COLO829 (cell line): ENCODE measurements around the gene ATF6.

ENCODE experiments used
- DNase-seq: peaks from one replicate; pipeline ENCODE4 v3.0.0; 2012; ENCODE audit warnings: low spot score

Gene ATF6

DNA sequence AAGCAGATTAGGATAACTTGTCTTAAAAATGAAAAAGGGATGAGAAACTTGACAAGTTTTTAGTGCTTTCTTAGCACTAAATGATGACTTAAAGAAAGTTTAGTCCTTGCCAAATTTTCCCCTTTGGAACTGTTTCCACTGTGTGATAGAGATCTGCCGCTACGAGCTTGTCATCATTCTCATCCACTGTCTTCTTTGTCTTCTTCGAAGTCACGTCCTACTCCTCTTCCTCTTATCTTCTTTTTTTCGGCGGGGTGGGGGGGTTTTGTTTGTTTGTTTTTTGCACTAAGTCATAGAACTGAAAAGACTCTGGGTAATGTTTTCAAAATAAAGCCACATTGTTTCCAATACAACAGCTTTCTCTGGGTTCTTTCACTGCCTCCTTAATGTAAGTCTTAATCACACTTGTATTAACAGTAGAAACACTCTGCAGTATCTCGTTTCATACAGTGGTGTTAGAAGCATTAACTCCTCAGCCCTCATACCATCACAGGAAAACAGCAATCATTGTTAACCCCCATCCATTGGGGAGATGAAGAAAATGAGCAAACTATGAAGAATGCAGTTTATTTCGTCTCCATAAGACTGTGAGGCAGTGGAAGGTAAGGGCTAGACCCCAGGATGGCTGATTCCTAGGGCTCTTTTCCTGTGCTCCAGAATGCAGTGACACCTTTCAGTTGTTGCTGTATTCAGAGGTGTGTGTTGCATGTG lies 175.8 kb downstream of the ATF6 start:
- DNase-seq = no peak

DNA sequence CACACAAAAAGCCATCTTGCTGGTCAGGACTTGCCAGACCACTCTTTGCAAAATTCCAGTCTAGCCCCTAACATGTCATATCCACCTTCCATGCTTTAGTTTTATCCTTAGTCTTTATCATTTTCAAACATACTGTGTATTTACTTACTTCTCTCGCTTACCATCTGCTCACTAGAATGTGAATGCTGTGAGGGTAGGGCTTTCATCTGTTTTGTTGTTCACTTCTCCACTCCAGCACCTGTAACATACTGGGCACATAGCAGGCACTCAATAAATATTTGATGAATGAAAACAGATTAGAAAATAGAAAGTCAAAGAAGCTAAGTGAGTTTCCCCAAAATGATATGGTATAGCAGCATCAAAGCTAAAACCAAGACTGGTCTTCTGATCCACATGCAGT lies 177.6 kb downstream of the ATF6 start:
- DNase-seq = no peak

DNA sequence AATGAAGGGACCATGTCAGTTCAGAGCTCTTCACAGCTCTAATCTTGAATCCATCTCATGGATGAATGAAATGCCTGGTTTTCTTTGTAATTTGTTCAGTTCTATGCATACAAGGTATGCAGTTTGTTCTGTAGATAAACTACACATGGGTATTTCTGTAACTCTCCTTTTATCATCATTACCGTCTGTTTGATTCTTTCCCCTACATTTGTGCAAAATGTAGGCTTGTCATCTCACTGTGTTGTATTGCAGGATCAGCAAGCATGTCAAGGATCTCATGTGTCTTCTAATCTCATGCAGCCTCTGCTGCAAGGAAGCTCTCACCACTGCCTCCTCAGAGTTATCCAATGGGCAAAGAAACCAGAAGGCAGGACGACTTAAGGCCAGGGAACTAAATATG lies 178.3 kb downstream of the ATF6 start:
- DNase-seq = no peak

DNA sequence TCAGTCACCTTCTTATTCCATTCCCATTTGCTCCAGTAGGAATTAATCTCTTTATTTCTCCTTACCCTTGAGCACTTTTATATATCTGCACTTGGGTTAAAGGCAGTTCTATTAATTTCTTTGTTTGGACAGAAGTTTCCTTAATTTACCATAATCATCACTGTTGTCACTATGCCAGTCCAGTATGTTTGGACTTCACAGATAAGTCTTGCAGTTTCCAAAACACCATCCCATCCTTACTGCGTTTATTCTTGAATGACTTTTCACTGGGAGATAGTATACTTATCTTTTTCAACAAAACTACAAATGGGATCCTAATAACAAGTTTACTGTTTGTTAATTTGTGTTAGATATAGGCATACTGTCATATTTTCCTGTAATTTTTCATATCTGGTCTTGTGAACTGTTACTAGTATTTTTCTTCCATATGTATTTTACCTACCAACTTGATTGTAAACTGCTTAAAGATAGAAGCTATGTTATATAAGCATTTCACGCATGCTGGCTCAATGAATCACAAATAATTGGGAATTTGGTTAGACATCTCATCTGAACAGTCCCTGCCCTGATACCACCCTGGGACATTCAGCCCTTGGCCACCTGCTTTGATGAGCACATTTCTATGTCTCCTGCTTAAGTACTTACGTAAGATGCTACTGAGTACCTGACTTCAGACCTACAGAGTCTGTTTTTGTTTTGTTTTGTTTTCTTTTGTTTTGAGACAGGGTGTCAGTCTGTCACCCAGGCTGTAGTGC lies 179.4 kb downstream of the ATF6 start:
- no peak for DNase-seq

DNA sequence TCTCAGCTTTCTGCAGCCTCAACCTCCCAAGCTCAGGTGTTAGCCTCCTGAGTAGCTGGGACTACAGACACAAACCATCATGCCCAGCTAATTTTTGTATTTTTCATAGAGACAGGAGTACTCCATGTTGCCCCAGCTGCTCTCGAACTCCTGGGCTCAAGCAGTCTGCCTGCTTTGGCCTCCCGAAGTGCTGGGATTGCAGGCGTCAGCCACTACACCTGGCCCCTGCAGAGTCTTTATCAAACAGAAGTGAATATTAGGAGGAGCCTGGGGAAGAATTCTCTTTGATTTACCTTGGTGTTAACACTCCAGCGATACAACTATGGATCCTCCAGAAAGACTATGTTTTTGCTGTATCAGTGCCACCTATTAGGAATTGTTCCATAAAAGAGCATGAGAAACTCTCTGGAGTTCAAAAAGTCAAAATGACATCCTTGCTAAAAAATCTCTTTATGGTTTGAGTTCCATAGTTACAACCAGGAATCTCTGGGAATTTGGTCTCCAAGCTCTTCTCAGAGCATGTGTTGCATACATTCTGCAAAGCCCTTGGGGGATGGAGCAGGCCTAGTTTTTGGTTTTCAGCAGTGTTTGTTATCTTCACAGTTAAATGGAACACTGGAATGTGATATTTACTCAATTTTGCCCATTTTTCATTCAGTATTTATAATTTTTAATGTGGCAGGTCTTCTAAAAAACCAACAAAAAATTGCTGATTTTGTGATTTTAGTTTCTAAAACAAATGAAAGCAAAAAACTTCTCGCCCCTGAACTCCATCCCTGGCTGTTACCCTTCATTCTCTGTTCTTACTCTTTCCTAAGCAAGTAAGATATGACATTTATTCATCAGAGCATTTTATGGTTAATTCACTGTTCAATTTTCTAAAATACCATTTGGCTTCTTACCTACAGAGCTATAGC lies 180.2 kb downstream of the ATF6 start:
- DNase-seq = no peak

DNA sequence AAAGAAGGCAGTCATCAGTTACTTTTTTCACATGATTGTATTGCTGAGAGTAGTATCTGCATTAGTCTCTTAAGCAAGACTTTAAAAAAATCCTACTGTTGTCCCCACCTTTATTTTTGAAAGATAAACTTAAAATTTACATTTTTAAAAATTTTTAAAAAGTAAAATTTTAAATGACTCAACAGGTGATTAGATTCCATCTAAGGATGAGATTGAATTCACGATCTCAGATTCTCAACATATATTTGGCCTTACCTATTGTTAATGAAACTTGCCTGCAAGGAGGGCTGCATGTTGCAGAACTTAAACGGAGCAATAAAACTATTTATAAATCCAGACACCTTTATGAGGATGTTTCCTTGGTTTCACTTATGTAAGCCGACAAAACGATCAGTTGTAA lies 182.3 kb downstream of the ATF6 start:
- no peak for DNase-seq

DNA sequence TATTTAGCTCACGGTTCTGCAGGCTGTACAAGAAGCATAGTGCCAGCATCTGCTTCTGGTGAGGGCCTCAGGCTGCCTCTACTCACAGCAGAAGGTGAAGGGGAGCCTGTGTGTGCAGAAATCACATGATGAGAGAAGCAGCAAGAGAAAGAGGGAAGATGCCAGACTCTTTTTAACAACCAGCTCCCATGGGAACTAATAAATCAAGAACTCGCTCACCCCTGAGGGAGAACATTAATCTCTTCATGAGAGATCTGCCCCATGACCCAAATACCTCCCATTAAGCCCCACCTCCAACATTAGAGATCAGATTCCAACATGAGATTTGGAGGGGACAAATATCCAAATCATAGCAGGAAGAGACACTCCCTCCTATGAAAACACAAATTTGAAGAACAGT lies 183.4 kb downstream of the ATF6 start:
- no peak for DNase-seq

DNA sequence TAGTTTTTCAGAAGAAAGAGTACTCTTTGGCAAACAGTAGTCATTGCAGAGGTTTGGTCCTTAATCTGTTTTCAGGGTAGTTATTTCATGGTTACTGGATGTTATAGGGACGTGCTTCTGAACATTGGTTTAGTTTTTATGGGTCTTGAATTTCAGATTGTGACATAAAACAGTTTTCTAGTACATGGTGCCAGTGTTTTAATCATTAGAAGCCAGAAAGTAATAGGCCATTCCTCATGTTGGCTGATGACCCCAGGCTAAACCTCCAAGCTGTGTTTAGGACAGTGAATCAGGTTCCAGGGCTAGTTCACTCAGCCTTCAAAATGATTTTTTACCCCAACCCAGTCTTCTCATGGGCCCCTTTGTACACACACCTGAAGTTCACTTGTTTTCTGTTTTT lies 184.3 kb downstream of the ATF6 start:
- DNase-seq = no peak

DNA sequence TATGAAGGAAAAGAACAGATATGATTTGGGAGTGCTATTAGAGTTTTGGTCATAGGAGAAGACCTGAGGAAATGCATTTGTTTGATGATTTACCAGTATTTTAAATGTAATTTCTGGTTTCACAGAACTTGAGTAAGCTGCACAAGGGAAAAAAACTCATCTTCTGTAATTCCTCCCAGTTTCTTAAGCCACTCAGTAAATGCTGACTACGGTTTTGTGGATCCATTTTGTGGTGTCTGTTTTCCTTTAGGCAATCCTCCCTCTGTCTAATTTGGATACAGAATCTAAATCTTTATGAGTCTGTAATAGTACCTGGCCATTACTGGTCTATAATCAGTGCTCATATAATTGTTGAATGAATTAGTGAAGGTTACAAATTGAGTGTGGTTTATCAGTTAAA lies 185.5 kb downstream of the ATF6 start:
- DNase-seq = no peak

DNA sequence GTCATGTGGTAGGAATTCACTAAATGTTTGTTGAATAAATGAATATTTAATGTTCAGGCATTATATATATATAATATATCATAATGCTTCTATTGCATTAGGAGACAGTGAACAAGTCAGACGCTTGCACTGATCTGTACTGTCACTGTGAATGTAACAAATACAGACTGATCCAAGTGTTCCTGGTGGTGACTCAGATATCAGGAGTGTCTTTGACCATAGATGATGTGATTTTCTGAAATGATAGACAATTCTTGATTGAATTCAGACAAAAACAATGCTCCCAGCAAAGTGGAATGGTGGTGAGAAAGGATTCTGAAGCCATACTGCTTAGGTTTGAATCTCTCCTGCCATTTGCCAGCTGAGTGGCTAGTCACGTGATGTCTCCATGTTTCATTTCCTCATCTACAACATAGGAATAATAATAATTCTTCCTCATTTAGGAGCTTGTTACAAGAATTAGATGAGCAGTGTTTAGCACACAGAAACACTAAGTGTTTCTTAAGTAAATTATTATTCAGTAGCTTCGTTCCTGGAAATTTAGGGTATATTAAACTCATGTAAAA lies 186.6 kb downstream of the ATF6 start:
- peak; percentile 16 for DNase-seq

DNA sequence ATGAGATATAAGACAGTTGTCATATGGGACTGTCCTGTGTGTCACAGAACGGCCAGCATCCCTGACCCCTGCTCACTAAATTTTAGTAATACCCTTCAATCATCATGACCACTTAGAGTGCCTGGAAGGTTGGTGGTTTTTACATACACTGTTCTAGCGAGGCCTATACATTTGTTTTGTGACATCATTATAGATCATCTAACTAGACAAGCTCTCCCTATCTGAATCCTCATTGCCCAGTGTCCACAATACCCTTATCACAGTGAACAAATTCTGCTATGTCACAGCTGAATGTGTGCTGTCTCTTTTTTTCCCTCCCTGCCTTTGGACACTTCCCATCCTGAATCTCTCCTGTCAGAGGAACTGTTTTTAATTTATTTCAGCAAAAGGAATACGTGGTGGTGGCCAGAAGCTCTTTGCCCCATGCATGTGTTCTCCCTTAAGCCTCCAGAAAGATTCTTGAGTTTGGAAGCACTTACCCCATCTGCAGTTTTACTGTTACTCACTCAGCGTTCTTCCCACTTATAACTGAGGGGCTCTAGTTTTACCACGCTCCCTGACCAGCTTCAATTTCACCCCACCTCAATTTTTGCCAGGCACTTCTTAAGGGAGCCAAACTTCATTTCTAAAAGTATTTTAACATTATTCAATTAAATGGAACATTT lies 187.3 kb downstream of the ATF6 start:
- DNase-seq = no peak

DNA sequence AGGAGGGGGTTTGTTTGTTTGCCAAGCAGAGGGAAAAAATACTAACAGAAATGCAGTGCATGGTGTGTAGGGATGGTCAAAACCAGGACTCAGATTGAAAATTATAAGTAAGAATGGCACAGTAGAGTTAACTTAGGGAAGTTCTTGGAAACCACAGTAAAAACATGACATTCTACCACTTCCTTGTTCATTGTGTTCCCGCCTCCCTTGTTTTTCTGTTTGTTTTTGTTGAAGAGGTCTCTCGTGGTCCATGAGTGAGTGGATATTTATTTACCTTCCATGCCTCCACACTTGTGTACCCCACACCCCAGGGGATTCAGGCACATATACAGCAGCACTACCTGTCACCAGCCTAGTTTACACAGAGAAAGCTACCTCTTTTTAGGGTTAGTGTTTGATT lies 187.9 kb downstream of the ATF6 start:
- no peak for DNase-seq

DNA sequence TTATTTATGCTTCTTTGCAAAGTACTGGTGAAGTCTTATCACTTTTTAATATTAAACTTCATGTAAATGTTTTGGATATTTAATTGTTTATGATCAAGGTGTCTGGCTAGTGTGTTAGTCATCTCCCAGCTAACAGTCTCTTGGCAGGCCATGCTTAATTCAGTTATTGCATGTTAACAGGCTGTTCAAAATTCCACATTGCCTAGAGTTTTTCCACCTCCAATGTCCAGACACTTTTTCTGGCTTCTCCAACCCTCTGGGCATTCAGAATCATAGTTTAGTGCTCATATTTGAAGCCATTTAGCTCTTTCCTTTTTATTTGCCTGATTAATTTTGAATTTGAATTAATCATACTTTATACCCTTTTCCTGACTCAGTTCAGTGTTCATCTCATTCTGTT lies 188.3 kb downstream of the ATF6 start:
- no peak for DNase-seq

DNA sequence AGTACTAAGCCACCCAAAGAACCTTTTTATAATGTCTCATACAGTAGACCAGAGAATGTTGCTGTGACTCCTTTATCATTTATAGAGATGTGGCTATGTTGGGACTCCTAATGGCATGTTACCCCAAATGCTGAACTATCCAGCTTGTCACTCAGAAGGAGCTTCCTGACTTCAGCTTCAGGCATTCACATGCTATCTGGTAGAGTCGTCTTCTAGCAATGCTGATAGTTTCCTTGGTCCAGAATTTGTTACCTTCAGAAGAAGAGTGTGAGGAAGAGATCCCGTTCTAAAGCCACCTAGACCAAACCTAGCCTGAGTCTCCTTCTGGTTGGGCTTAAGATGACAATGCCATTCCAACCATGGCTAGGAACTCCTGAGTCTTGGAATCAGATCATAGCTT lies 189.5 kb downstream of the ATF6 start:
- no peak for DNase-seq

DNA sequence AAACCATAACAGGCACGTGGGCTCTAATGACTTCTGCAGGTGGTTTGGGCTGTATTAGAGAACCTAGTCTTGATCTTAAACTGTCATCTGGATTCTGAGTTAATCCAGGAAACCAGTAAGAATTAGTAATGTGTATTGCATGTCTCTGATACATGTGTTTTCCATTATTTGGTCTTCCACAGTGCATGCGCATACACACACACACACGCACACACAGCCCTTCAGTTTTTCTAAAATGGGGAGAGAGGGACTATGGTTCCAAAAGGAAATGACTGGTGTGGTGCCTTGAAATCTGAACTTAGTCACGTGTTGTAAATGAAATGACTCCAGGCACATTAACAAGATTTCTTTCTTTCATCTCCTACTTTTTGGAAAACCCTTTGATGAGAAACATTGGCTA lies 190.0 kb downstream of the ATF6 start:
- no peak for DNase-seq

DNA sequence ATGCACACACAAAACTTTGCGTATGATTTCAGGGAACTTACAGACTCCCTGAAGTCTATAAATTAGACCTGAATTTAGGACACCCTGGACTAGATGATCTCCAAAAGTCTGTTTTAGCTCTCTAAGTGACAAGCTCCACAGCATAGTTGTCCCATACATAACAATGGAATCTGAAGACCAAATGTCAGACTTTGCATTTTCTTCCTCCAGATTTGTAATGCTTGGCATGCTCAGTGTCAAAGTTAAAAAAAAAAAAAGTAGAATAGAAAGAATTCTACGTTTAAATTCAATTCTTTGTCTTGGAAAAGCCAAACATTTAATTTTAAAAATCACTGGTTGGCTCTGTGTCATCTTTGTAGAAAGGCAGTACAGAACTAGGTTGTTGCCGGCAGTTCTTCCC lies 190.8 kb downstream of the ATF6 start:
- DNase-seq = no peak

DNA sequence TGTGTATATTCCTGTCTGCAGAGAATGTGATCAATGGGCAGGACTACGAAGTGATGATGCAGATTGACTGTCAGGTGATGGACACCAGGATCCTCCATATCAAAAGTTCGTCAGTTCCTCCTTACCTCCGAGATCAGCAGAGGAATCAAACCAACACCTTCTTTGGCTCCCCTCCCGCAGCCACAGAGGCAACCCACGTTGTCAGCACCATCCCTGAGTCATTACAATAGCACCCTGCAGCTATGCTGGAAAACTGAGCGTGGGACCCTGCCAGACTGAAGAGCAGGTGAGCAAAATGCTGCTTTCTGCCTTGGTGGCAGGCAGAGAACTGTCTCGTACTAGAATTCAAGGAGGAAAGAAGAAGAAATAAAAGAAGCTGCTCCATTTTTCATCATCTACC lies 192.3 kb downstream of the ATF6 start:
- no peak for DNase-seq

DNA sequence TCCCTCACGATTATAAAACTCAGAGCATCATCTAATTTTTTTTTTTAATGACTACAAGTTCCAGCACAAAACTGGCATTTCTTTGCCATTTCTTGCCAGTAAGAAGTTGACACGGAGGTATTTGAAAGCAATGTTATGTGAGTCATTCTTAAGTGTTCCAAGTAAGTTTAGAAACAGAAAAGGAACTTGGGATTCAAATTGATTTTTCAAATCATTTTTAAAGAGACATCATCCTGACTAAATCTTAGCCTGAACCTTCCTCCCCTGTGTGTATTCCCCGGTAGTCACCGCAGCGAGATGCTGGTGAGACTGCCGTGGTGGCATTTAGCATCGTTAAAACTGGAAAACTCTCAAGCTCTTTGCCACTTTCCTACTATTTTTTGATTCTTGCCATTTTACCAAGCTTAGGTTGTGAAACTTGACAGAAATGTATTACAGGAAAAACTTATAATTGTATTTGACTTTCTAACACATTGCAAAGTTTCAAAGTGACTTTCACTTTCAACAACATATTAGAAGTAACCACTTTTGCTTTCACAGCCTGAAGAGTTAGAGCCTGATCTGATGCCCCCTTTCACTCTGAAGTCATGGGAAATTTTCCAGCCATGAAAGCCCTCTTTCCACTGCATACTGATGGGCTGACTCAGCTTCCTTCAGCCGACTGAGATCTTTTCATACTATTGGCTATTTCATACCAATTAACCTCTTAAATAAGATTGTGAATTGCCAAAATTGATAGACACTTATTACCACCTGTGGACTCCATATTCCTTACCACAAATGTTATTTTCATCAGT lies 196.2 kb downstream of the ATF6 start:
- DNase-seq = peak; percentile 76

DNA sequence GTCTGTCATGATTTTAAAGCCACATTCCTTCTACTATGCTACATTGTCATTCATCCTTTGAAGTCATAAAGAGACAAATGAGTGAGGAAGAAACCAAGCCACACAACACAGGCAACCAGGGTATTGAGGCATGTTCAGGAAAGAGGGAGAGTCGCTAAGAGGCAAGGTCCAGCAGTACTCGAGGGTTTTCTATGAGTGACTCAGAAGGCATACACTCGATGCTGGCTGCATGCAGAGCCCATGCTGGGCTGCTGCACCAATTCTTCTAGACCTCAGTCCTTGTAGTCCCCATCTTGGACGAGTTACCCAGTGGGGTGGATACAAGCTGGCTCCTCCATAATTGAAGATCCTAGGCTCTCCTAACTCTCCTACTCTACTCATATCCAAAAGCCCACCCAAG lies 199.9 kb downstream of the ATF6 start:
- no peak for DNase-seq

DNA sequence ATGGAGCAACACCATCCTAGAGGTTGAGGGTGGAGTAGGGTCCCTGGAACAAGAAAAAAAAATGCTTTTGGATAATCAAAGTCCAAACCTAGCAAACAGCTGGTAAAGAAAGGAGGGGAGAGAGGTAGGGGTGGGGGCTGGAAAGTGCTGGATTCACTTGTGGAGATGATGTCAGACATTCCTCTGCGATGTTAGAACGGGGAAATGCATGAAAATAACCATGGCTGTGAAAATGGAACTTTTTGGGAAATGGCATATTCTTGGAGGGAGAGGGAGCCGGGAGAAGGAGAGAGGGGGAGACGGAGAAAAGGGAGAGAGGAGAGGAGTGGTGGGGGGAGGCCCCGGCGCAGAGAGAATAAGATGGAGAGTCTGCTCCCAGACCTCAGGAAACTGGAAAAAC lies 203.9 kb downstream of the ATF6 start:
- no peak for DNase-seq

DNA sequence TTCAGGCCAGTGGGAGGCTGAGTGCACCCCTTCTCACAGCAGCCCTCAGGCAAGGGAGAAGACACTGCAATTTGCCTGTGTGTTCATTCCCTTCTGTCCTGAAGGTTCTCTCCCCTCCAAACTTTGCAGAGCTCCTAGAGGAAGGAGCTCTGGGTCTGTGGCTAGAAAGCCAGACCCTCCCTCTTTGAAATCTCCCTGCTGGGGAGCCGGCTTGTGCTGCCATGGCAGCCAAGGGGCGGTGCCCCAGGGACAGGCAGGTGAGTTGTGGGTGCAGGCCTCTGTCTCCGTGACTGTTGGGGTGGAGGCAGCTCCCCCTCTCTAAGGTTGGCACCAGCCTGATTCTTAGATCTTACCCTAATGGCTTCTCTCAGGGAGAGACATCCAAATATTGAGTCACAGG lies 204.5 kb downstream of the ATF6 start:
- DNase-seq = no peak
